ENCODE data around the gene SGCD. TPM values are rescaled to one million over a fixed set of nuclear protein-coding genes. Genes with fewer than 3 reads are reported as not detected.

The SGCD gene
- total RNA-seq, 1 donor from 2014 or later = 1.4 TPM

- no peak for DNase-seq (ENCODE audit: low read depth in 2 of 2)
Measured at GRCh38 chr5:156686380-156686779, 359.4 kb downstream of the SGCD start.

- no peak for DNase-seq (ENCODE audit: low read depth in 2 of 2)
Measured at GRCh38 chr5:156686796-156687195, 359.8 kb downstream of the SGCD start.

GRCh38 chr5:156687514-156687913, 360.6 kb downstream of the SGCD start:
- DNase-seq (ENCODE audit: low read depth in 2 of 2) = no peak

- no peak for DNase-seq (ENCODE audit: low read depth in 2 of 2)
Measured at GRCh38 chr5:156691572-156691971, 364.6 kb downstream of the SGCD start.

- DNase-seq (ENCODE audit: low read depth in 2 of 2) = no peak
Measured at GRCh38 chr5:156693113-156693512, 366.1 kb downstream of the SGCD start.

- DNase-seq (ENCODE audit: low read depth in 2 of 2) = no peak
Measured at GRCh38 chr5:156694598-156694997, 367.6 kb downstream of the SGCD start.

- DNase-seq (ENCODE audit: low read depth in 2 of 2) = no peak
Measured at GRCh38 chr5:156695774-156696173, 368.8 kb downstream of the SGCD start.

- no peak for DNase-seq (ENCODE audit: low read depth in 2 of 2)
Measured at GRCh38 chr5:156698323-156698722, 371.4 kb downstream of the SGCD start.

- DNase-seq (ENCODE audit: low read depth in 2 of 2) = no peak
Measured at GRCh38 chr5:156699147-156699546, 372.2 kb downstream of the SGCD start.

GRCh38 chr5:156704139-156704538, 377.2 kb downstream of the SGCD start:
- no peak for DNase-seq (ENCODE audit: low read depth in 2 of 2)

GRCh38 chr5:156706631-156707030, 379.7 kb downstream of the SGCD start:
- no peak for DNase-seq (ENCODE audit: low read depth in 2 of 2)

GRCh38 chr5:156707750-156708149, 380.8 kb downstream of the SGCD start:
- DNase-seq (ENCODE audit: low read depth in 2 of 2) = no peak

- no peak for DNase-seq (ENCODE audit: low read depth in 2 of 2)
Measured at GRCh38 chr5:156715287-156715686, 388.3 kb downstream of the SGCD start.

GRCh38 chr5:156716591-156717380, 389.8 kb downstream of the SGCD start:
- DNase-seq (ENCODE audit: low read depth in 2 of 2) = no peak

- DNase-seq (ENCODE audit: low read depth in 2 of 2) = no peak
Measured at GRCh38 chr5:156718985-156719384, 392.0 kb downstream of the SGCD start.

- no peak for DNase-seq (ENCODE audit: low read depth in 2 of 2)
Measured at GRCh38 chr5:156722358-156722757, 395.4 kb downstream of the SGCD start.

- no peak for DNase-seq (ENCODE audit: low read depth in 2 of 2)
Measured at GRCh38 chr5:156735477-156735876, 408.5 kb downstream of the SGCD start.

- DNase-seq (ENCODE audit: low read depth in 2 of 2) = no peak
Measured at GRCh38 chr5:156741516-156741915, 414.6 kb downstream of the SGCD start.

- no peak for DNase-seq (ENCODE audit: low read depth in 2 of 2)
Measured at GRCh38 chr5:156753846-156754245, 426.9 kb downstream of the SGCD start.

- no peak for DNase-seq (ENCODE audit: low read depth in 2 of 2)
Measured at GRCh38 chr5:156755421-156756087, 428.6 kb downstream of the SGCD start.

GRCh38 chr5:156758011-156758791, 431.2 kb downstream of the SGCD start:
- DNase-seq (ENCODE audit: low read depth in 2 of 2) = no peak

GRCh38 chr5:156759156-156759555, 432.2 kb downstream of the SGCD start:
- DNase-seq (ENCODE audit: low read depth in 2 of 2) = no peak

All from lung microvascular endothelial cell (primary cell).